Neural cell (in vitro differentiated cells): Measurements from ENCODE around the gene ANKRD13C.

Experiments used
- EZH2 ChIP-seq: fragments of 200-600, 300-800 bp; shearing (Covaris generic), sonication (generic); IDR thresholded peaks from 2 replicates; pipeline ENCODE4 v1.6.1; 2014; ENCODE audit warnings: antibody characterized with exemption, low read length, borderline replicate concordance, mild to moderate bottlenecking; ENCODE audit not compliant: insufficient read depth, poor library complexity, severe bottlenecking
- POLR2AphosphoS5 ChIP-seq: IDR thresholded peaks from 2 replicates; pipeline ENCODE4 v1.6.1; 2012
- SMC3 ChIP-seq: fragments of 450-650 bp; conservative IDR thresholded peaks from 2 replicates; pipeline ENCODE4 v1.6.1; 2014; ENCODE audit warnings: antibody characterized with exemption, mild to moderate bottlenecking, moderate library complexity; ENCODE audit not compliant: poor library complexity
- TAF1 ChIP-seq: IDR thresholded peaks from 2 replicates; pipeline ENCODE4 v1.6.1; 2012; ENCODE audit warnings: low read depth
- TF ChIP-seq, protein P1 (sequence below): fragments of 450-650 bp; IDR thresholded peaks from 2 replicates; pipeline ENCODE4 v1.5.1; 2014; ENCODE audit warnings: antibody characterized with exemption, mild to moderate bottlenecking, moderate library complexity; ENCODE audit not compliant: poor library complexity, severe bottlenecking

DNA sequence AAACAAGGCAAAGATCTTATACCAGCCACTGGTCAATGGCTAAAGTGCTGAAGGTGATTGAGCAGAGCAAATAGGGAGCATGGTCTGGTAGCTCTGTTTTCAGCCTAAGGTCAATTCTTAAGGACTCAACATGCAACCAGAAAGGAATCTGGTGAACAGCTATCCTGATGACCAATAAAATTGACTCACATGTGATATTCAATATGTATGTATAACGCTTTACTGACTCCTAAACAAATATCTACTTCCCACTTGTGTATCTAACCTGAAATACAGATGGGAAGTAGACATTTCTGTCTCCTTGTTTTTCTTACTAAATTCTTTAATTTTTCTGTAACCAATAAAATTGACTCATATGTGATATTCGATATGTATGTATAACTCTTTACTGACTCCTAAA, 31.6 kb upstream of the ANKRD13C start:
- TF ChIP-seq, protein P1, sequence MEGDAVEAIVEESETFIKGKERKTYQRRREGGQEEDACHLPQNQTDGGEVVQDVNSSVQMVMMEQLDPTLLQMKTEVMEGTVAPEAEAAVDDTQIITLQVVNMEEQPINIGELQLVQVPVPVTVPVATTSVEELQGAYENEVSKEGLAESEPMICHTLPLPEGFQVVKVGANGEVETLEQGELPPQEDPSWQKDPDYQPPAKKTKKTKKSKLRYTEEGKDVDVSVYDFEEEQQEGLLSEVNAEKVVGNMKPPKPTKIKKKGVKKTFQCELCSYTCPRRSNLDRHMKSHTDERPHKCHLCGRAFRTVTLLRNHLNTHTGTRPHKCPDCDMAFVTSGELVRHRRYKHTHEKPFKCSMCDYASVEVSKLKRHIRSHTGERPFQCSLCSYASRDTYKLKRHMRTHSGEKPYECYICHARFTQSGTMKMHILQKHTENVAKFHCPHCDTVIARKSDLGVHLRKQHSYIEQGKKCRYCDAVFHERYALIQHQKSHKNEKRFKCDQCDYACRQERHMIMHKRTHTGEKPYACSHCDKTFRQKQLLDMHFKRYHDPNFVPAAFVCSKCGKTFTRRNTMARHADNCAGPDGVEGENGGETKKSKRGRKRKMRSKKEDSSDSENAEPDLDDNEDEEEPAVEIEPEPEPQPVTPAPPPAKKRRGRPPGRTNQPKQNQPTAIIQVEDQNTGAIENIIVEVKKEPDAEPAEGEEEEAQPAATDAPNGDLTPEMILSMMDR = no peak
- no peak for TF ChIP-seq TAF1
- TF ChIP-seq POLR2AphosphoS5 = no peak
- no peak for TF ChIP-seq EZH2
- TF ChIP-seq SMC3 = no peak
